HFFc6 (cell line): Measurements from ENCODE around the gene PALB2. TPM values are rescaled to one million over a fixed set of nuclear protein-coding genes. Genes with fewer than 3 reads are reported as not detected.

ENCODE experiments used
- DNase-seq: peaks from one replicate; pipeline ENCODE4 v3.0.0-alpha.2; 2018
- H3K27ac Mint-ChIP-seq: 2 replicates; pipeline ENCODE4 v1.8.0; 2020; ENCODE audit warnings: mild to moderate bottlenecking, mixed read lengths
- H3K27me3 Mint-ChIP-seq: 2 replicates; pipeline ENCODE4 v1.8.0; 2021; ENCODE audit warnings: mild to moderate bottlenecking, moderate library complexity, mixed read lengths; ENCODE audit not compliant: insufficient read depth
- H3K36me3 Mint-ChIP-seq: 2 replicates; pipeline ENCODE4 v1.8.0; 2021; ENCODE audit warnings: low read depth, mixed read lengths
- H3K4me1 Mint-ChIP-seq: 2 replicates; pipeline ENCODE4 v1.8.0; 2020; ENCODE audit warnings: low read depth, mixed read lengths
- H3K4me3 Mint-ChIP-seq: 2 replicates; pipeline ENCODE4 v1.8.0; 2020; ENCODE audit warnings: mild to moderate bottlenecking, moderate library complexity, mixed read lengths
- H3K9me3 Mint-ChIP-seq: 2 replicates; pipeline ENCODE4 v1.8.0; 2020; ENCODE audit warnings: mild to moderate bottlenecking, mixed read lengths
- total RNA-seq, 6 experiments: library from RNA; stranded (reverse); fragmentation: NEBNext Ultra II Directional; extraction: Animal tissue kit (Norgen Biotek cat#: 25700); gene quantifications; 2 replicates in 1 of 6; 3 replicates in 5 of 6; pipeline ENCODE4 v1.2.3, GENCODE V29; 2021
- TF ChIP-seq, protein P1 (sequence below): fragments of 200-600 bp; sonication (generic); IDR thresholded peaks from 2 replicates; pipeline ENCODE4 v1.5.0; 2021; ENCODE audit warnings: antibody characterized with exemption, mild to moderate bottlenecking

The PALB2 gene
- total RNA-seq, 6 experiments from 2014 or later = 10.5 to 13.9 (median 12.2) TPM

DNA sequence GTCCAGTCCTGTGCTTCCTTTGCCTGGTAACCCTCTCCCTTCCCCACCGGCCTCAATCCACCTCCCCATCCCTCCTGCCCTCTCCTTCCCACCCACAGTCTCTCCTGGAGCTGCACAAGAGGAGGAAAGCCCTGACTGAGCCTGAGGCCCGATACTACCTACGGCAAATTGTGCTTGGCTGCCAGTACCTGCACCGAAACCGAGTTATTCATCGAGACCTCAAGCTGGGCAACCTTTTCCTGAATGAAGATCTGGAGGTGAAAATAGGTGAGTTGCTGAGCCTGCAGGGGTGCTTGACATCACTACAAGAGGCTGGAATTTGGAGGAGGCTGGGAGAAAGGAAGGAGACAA, 38.9 kb upstream of the PALB2 start:
- H3K27me3 Mint-ChIP-seq = peaks cover 6% of the 10 kb centered on the region; the same call in 1 of the 2 replicates
- H3K27ac Mint-ChIP-seq = peak overlapping the region; percentile 91
- peaks cover 29% of the 10 kb centered on the region for H3K36me3 Mint-ChIP-seq
- TF ChIP-seq, protein P1, sequence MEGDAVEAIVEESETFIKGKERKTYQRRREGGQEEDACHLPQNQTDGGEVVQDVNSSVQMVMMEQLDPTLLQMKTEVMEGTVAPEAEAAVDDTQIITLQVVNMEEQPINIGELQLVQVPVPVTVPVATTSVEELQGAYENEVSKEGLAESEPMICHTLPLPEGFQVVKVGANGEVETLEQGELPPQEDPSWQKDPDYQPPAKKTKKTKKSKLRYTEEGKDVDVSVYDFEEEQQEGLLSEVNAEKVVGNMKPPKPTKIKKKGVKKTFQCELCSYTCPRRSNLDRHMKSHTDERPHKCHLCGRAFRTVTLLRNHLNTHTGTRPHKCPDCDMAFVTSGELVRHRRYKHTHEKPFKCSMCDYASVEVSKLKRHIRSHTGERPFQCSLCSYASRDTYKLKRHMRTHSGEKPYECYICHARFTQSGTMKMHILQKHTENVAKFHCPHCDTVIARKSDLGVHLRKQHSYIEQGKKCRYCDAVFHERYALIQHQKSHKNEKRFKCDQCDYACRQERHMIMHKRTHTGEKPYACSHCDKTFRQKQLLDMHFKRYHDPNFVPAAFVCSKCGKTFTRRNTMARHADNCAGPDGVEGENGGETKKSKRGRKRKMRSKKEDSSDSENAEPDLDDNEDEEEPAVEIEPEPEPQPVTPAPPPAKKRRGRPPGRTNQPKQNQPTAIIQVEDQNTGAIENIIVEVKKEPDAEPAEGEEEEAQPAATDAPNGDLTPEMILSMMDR = no peak
- no peaks in the 10 kb centered on the region for H3K9me3 Mint-ChIP-seq
- peak overlapping the region; percentile 95 for H3K4me3 Mint-ChIP-seq
- DNase-seq = no peak
- H3K4me1 Mint-ChIP-seq = peaks cover 56% of the 10 kb centered on the region

DNA sequence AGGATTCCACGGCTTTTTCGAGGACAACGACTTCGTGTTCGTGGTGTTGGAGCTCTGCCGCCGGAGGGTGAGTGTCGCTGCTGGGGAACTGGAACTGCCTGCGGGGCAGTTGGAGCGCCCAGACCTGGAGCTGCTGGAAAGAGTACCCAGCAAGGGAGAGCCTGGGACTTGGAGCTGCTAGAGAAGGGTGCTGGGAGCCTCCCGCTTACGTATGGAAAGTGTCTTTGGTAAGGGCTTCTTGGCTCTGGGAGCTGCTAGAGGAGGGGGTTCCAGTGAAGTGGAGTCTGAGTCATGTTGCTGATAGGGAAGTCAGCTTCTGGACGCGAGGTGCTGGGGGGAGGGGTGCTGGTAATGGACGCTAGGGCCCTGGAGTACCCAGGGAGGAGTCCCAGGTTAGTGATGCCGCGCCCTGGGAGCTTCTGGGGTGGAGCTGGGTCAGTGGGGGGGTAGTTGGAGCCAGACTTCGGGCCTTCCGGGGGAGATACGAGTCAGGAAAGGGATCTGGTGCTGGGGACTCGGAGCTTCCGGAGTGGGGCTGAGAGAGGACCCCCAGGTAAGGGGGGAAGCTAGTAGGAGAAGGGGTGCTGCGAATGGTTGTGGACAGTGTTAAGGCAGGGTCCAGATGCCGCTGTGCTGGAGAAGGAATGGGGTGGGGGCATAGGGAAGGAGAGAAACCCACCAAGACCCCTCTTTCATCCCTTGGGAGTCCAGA, 38.3 kb upstream of the PALB2 start:
- TF ChIP-seq, protein P1 = no peak
- H3K36me3 Mint-ChIP-seq = peaks cover 29% of the 10 kb centered on the region

DNA sequence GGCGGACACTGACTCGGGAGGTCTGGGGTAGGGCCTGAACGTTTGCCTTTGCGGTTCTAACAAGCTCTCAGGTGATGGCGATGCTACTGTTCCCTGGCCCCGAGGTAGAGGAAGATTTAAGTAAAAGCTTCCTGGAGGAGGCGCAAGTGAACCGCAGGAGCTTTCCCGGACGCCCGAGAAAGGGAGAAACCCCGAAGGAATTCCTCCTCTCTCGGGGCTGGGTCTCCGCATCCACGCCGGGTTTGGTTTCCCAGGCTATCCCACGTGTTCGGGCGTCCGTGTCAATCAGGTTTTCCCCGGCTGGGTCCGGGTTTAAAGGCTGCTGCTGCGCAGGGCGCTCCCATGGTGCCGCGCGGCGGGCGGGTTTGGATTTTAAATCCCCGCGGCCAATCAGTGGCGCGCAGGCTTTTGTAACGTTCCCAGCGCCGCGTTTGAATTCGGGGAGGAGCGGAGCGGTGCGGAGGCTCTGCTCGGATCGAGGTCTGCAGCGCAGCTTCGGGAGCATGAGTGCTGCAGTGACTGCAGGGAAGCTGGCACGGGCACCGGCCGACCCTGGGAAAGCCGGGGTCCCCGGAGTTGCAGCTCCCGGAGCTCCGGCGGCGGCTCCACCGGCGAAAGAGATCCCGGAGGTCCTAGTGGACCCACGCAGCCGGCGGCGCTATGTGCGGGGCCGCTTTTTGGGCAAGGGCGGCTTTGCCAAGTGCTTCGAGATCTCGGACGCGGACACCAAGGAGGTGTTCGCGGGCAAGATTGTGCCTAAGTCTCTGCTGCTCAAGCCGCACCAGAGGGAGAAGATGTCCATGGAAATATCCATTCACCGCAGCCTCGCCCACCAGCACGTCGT, 37.5 kb upstream of the PALB2 start, which contains the start of gene PLK1:
Gene PLK1 (plus strand): TSS at position 460 of the 844 bp plus-strand sequence. CDS start 44 bp downstream, at position 504.
- Mint-ChIP-seq H3K36me3 (peaks cover 26% of the 10 kb centered on the region), H3K27ac (peak within 1 kb of the TSS; percentile 91), H3K4me3 (peak within 1 kb of the TSS; percentile 95), H3K4me1 (peaks cover 56% of the 10 kb centered on the region), H3K27me3 (peaks cover 6% of the 10 kb centered on the region; the same call in 1 of the 2 replicates), H3K9me3 (no peaks in the 10 kb centered on the region)
- peak; percentile 82 for DNase-seq
- TF ChIP-seq, protein P1 = peak; percentile 59

More for the DNA sequence above, 38.3 kb upstream of the PALB2 start:
- Mint-ChIP-seq H3K4me3 (peak overlapping the region; percentile 95), H3K27me3 (peaks cover 6% of the 10 kb centered on the region; the same call in 1 of the 2 replicates), H3K9me3 (no peaks in the 10 kb centered on the region), H3K27ac (peak overlapping the region; percentile 91), H3K4me1 (peaks cover 56% of the 10 kb centered on the region)
- no peak for DNase-seq

- no peak for DNase-seq
- Mint-ChIP-seq H3K27me3 (peaks cover 6% of the 10 kb centered on the region; the same call in 1 of the 2 replicates), H3K36me3 (peaks cover 22% of the 10 kb centered on the region), H3K9me3 (no peaks in the 10 kb centered on the region), H3K4me3 (no peak overlapping the region; the same call in 1 of the 2 replicates), H3K4me1 (peaks cover 51% of the 10 kb centered on the region), H3K27ac (peak overlapping the region; percentile 87)
- TF ChIP-seq, protein P1 = no peak
Observed at GRCh38 chr16:23676924-23677480, 35.9 kb upstream of the PALB2 start.

DNA sequence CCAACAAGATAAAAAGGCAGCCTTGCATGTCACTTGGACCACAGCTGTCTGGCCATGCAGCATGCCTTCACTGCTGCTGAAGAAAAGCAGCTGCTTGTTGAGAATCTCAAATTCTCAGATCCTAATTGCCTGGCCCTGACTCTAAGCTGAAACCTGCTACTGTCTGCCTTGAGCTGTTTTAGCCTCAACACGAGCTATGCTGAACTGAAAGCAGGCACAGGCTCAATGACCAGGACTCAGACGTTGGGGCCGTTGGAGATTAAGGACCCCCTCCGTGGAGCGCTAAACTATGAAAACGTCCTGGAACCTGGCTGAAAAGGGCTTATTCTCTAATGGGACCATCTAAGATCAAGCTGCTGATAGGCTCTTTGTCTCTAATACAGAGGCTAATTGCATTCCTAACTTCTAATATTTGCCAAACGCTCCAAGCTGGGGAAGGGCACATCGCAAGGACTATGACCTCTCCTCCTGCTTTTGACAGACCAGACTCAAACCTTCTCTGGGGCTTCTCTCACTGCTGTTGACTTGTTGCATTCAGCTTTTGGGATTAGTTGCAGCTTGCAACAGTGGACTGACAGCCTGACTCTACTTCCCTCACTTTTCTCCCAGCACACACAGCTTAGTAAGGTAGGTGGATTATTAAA, 33.0 kb upstream of the PALB2 start:
- DNase-seq = no peak
- Mint-ChIP-seq H3K4me1 (peaks cover 47% of the 10 kb centered on the region), H3K9me3 (no peaks in the 10 kb centered on the region), H3K4me3 (no peak overlapping the region), H3K27ac (no peak overlapping the region), H3K36me3 (peaks cover 20% of the 10 kb centered on the region), H3K27me3 (no peaks in the 10 kb centered on the region; the same call in 1 of the 2 replicates)
- TF ChIP-seq, protein P1 = no peak
